ENCODE results near the gene HAPLN1. TPM values are rescaled to one million over a fixed set of nuclear protein-coding genes. Genes with fewer than 3 reads are reported as not detected.

HAPLN1 gene
- polyA plus RNA-seq, 4 donors = 0.07 to 3.9 (median 1.0) TPM

- DNase-seq (no peak), FAIRE-seq (no peak)
- Histone ChIP-seq H3K9me3 (ENCODE audit: control insufficient read depth in 2 of 2, insufficient read depth in 1 of 2, low read depth in 1 of 2, low read length in 1 of 2) (no peaks in the 10 kb centered on the region), H3K4me3 (ENCODE audit: low read depth in 1 of 3, low read length in 3 of 3) (no peak overlapping the region), H3K4me1 (ENCODE audit: control insufficient read depth in 3 of 3, insufficient read depth in 2 of 3, low read depth in 1 of 3, low read length in 2 of 3) (peaks cover 0 to 7% (median 0%) of the 10 kb centered on the region in 3 donors), H3K36me3 (ENCODE audit: control insufficient read depth in 3 of 3, insufficient read depth in 2 of 3, low read depth in 1 of 3, low read length in 3 of 3) (no peaks in the 10 kb centered on the region), H3K27me3 (ENCODE audit: control insufficient read depth in 3 of 3, insufficient read depth in 3 of 3, low read length in 3 of 3) (no peaks in the 10 kb centered on the region), H3K27ac (ENCODE audit: low read depth in 1 of 3, low read length in 2 of 3) (no peak overlapping the region)
- 80 to 86% (median 82%) methylated on average over 4 of the region's 4 CpGs for WGBS, 3 donors
Measured at GRCh38 chr5:83688281-83688680, 32.4 kb downstream of the HAPLN1 start.

GRCh38 chr5:83687124-83687619, 33.5 kb downstream of the HAPLN1 start:
- FAIRE-seq (no peak), DNase-seq (no peak)
- Histone ChIP-seq H3K27me3 (ENCODE audit: control insufficient read depth in 3 of 3, insufficient read depth in 3 of 3, low read length in 3 of 3) (no peaks in the 10 kb centered on the region), H3K36me3 (ENCODE audit: control insufficient read depth in 3 of 3, insufficient read depth in 2 of 3, low read depth in 1 of 3, low read length in 3 of 3) (no peaks in the 10 kb centered on the region), H3K9me3 (ENCODE audit: control insufficient read depth in 2 of 2, insufficient read depth in 1 of 2, low read depth in 1 of 2, low read length in 1 of 2) (no peaks in the 10 kb centered on the region), H3K4me1 (ENCODE audit: control insufficient read depth in 3 of 3, insufficient read depth in 2 of 3, low read depth in 1 of 3, low read length in 2 of 3) (peaks cover 0 to 7% (median 0%) of the 10 kb centered on the region in 3 donors), H3K27ac (ENCODE audit: low read depth in 1 of 3, low read length in 2 of 3) (no peak overlapping the region), H3K4me3 (ENCODE audit: low read depth in 1 of 3, low read length in 3 of 3) (no peak overlapping the region)
- WGBS, 3 donors = 51 to 80% (median 70%) methylated on average over 2 of the region's 2 CpGs

GRCh38 chr5:83686251-83686650, 34.4 kb downstream of the HAPLN1 start:
- Histone ChIP-seq H3K4me3 (ENCODE audit: low read depth in 1 of 3, low read length in 3 of 3) (no peak overlapping the region), H3K27me3 (ENCODE audit: control insufficient read depth in 3 of 3, insufficient read depth in 3 of 3, low read length in 3 of 3) (no peaks in the 10 kb centered on the region), H3K27ac (ENCODE audit: low read depth in 1 of 3, low read length in 2 of 3) (no peak overlapping the region), H3K36me3 (ENCODE audit: control insufficient read depth in 3 of 3, insufficient read depth in 2 of 3, low read depth in 1 of 3, low read length in 3 of 3) (no peaks in the 10 kb centered on the region), H3K9me3 (ENCODE audit: control insufficient read depth in 2 of 2, insufficient read depth in 1 of 2, low read depth in 1 of 2, low read length in 1 of 2) (no peaks in the 10 kb centered on the region), H3K4me1 (ENCODE audit: control insufficient read depth in 3 of 3, insufficient read depth in 2 of 3, low read depth in 1 of 3, low read length in 2 of 3) (peaks cover 0 to 7% (median 0%) of the 10 kb centered on the region in 3 donors)
- FAIRE-seq = no peak
- DNase-seq = no peak
- WGBS, 3 donors = 57 to 87% (median 57%) methylated on average over 2 of the region's 2 CpGs

GRCh38 chr5:83683836-83684235, 36.8 kb downstream of the HAPLN1 start:
- Histone ChIP-seq H3K36me3 (ENCODE audit: control insufficient read depth in 3 of 3, insufficient read depth in 2 of 3, low read depth in 1 of 3, low read length in 3 of 3) (no peaks in the 10 kb centered on the region), H3K27ac (ENCODE audit: low read depth in 1 of 3, low read length in 2 of 3) (no peak overlapping the region), H3K4me3 (ENCODE audit: low read depth in 1 of 3, low read length in 3 of 3) (no peak overlapping the region), H3K9me3 (ENCODE audit: control insufficient read depth in 2 of 2, insufficient read depth in 1 of 2, low read depth in 1 of 2, low read length in 1 of 2) (no peaks in the 10 kb centered on the region), H3K4me1 (ENCODE audit: control insufficient read depth in 3 of 3, insufficient read depth in 2 of 3, low read depth in 1 of 3, low read length in 2 of 3) (peaks cover 0 to 7% (median 0%) of the 10 kb centered on the region in 3 donors), H3K27me3 (ENCODE audit: control insufficient read depth in 3 of 3, insufficient read depth in 3 of 3, low read length in 3 of 3) (no peaks in the 10 kb centered on the region)
- DNase-seq (no peak), FAIRE-seq (no peak)
- WGBS, 3 donors = 57 to 77% (median 74%) methylated on average over 2 of the region's 2 CpGs

GRCh38 chr5:83672646-83673045, 48.0 kb downstream of the HAPLN1 start:
- DNase-seq (no peak), FAIRE-seq (no peak)
- H3K27ac ChIP-seq (ENCODE audit: low read depth in 1 of 3, low read length in 2 of 3) = no peak overlapping the region
- H3K27me3 ChIP-seq (ENCODE audit: control insufficient read depth in 3 of 3, insufficient read depth in 3 of 3, low read length in 3 of 3) = no peaks in the 10 kb centered on the region
- no peak overlapping the region for H3K4me3 ChIP-seq (ENCODE audit: low read depth in 1 of 3, low read length in 3 of 3)
- no peaks in the 10 kb centered on the region for H3K4me1 ChIP-seq (ENCODE audit: control insufficient read depth in 3 of 3, insufficient read depth in 2 of 3, low read depth in 1 of 3, low read length in 2 of 3)
- no peaks in the 10 kb centered on the region for H3K36me3 ChIP-seq (ENCODE audit: control insufficient read depth in 3 of 3, insufficient read depth in 2 of 3, low read depth in 1 of 3, low read length in 3 of 3)
- no peaks in the 10 kb centered on the region for H3K9me3 ChIP-seq (ENCODE audit: control insufficient read depth in 2 of 2, insufficient read depth in 1 of 2, low read depth in 1 of 2, low read length in 1 of 2)

- H3K36me3 ChIP-seq (ENCODE audit: control insufficient read depth in 3 of 3, insufficient read depth in 2 of 3, low read depth in 1 of 3, low read length in 3 of 3) = no peaks in the 10 kb centered on the region
- H3K27me3 ChIP-seq (ENCODE audit: control insufficient read depth in 3 of 3, insufficient read depth in 3 of 3, low read length in 3 of 3) = no peaks in the 10 kb centered on the region
- no peaks in the 10 kb centered on the region for H3K9me3 ChIP-seq (ENCODE audit: control insufficient read depth in 2 of 2, insufficient read depth in 1 of 2, low read depth in 1 of 2, low read length in 1 of 2)
- no peak for DNase-seq
- no peaks in the 10 kb centered on the region for H3K4me1 ChIP-seq (ENCODE audit: control insufficient read depth in 3 of 3, insufficient read depth in 2 of 3, low read depth in 1 of 3, low read length in 2 of 3)
- FAIRE-seq = no peak
- H3K4me3 ChIP-seq (ENCODE audit: low read depth in 1 of 3, low read length in 3 of 3) = no peak overlapping the region
- 63 to 72% (median 69%) methylated on average over 2 of the region's 2 CpGs for WGBS, 3 donors
- no peak overlapping the region for H3K27ac ChIP-seq (ENCODE audit: low read depth in 1 of 3, low read length in 2 of 3)
Measured at GRCh38 chr5:83672158-83672557, 48.5 kb downstream of the HAPLN1 start.

GRCh38 chr5:83665631-83666030, 55.0 kb downstream of the HAPLN1 start:
- Histone ChIP-seq H3K4me1 (ENCODE audit: control insufficient read depth in 3 of 3, insufficient read depth in 2 of 3, low read depth in 1 of 3, low read length in 2 of 3) (no peaks in the 10 kb centered on the region), H3K4me3 (ENCODE audit: low read depth in 1 of 3, low read length in 3 of 3) (no peak overlapping the region), H3K36me3 (ENCODE audit: control insufficient read depth in 3 of 3, insufficient read depth in 2 of 3, low read depth in 1 of 3, low read length in 3 of 3) (no peaks in the 10 kb centered on the region), H3K9me3 (ENCODE audit: control insufficient read depth in 2 of 2, insufficient read depth in 1 of 2, low read depth in 1 of 2, low read length in 1 of 2) (no peaks in the 10 kb centered on the region), H3K27me3 (ENCODE audit: control insufficient read depth in 3 of 3, insufficient read depth in 3 of 3, low read length in 3 of 3) (no peaks in the 10 kb centered on the region), H3K27ac (ENCODE audit: low read depth in 1 of 3, low read length in 2 of 3) (no peak overlapping the region)
- no peak for DNase-seq
- FAIRE-seq = no peak

GRCh38 chr5:83662558-83662957, 58.1 kb downstream of the HAPLN1 start:
- no peak overlapping the region for H3K4me3 ChIP-seq (ENCODE audit: low read depth in 1 of 3, low read length in 3 of 3)
- H3K4me1 ChIP-seq (ENCODE audit: control insufficient read depth in 3 of 3, insufficient read depth in 2 of 3, low read depth in 1 of 3, low read length in 2 of 3) = no peaks in the 10 kb centered on the region
- FAIRE-seq (no peak), DNase-seq (no peak)
- H3K9me3 ChIP-seq (ENCODE audit: control insufficient read depth in 2 of 2, insufficient read depth in 1 of 2, low read depth in 1 of 2, low read length in 1 of 2) = no peaks in the 10 kb centered on the region
- no peak overlapping the region for H3K27ac ChIP-seq (ENCODE audit: low read depth in 1 of 3, low read length in 2 of 3)
- 38 to 55% (median 51%) methylated on average over 3 of the region's 3 CpGs for WGBS, 3 donors
- H3K27me3 ChIP-seq (ENCODE audit: control insufficient read depth in 3 of 3, insufficient read depth in 3 of 3, low read length in 3 of 3) = peaks cover 0 to 2% (median 0%) of the 10 kb centered on the region in 3 donors
- no peaks in the 10 kb centered on the region for H3K36me3 ChIP-seq (ENCODE audit: control insufficient read depth in 3 of 3, insufficient read depth in 2 of 3, low read depth in 1 of 3, low read length in 3 of 3)

- H3K27ac ChIP-seq (ENCODE audit: low read depth in 1 of 3, low read length in 2 of 3) = no peak overlapping the region
- H3K27me3 ChIP-seq (ENCODE audit: control insufficient read depth in 3 of 3, insufficient read depth in 3 of 3, low read length in 3 of 3) = peaks cover 0 to 4% (median 2%) of the 10 kb centered on the region in 3 donors
- FAIRE-seq (no peak), DNase-seq (no peak)
- H3K36me3 ChIP-seq (ENCODE audit: control insufficient read depth in 3 of 3, insufficient read depth in 2 of 3, low read depth in 1 of 3, low read length in 3 of 3) = no peaks in the 10 kb centered on the region
- no peaks in the 10 kb centered on the region for H3K4me1 ChIP-seq (ENCODE audit: control insufficient read depth in 3 of 3, insufficient read depth in 2 of 3, low read depth in 1 of 3, low read length in 2 of 3)
- WGBS, 3 donors = 86 to 94% (median 94%) methylated on average over 1 of the region's 1 CpG
- no peaks in the 10 kb centered on the region for H3K9me3 ChIP-seq (ENCODE audit: control insufficient read depth in 2 of 2, insufficient read depth in 1 of 2, low read depth in 1 of 2, low read length in 1 of 2)
- H3K4me3 ChIP-seq (ENCODE audit: low read depth in 1 of 3, low read length in 3 of 3) = no peak overlapping the region
Measured at GRCh38 chr5:83657807-83658525, 62.7 kb downstream of the HAPLN1 start.
